ENCODE measurements around the gene CMTM3.

- TF ChIP-seq CTCF (conservative IDR thresholded peaks at IDR 0.05; ENCODE audit: low read depth, low read length) (no peak), RAD21 (IDR thresholded peaks at IDR 0.05; ENCODE audit: low read length) (no peak), MAFK (IDR thresholded peaks at IDR 0.05; ENCODE audit: low read depth, low read length) (no peak), CHD1 (IDR thresholded peaks at IDR 0.05; ENCODE audit: low read depth, low read length) (no peak), POLR2A (IDR thresholded peaks at IDR 0.05; ENCODE audit: low read depth, low read length) (no peak), ELK1 (IDR thresholded peaks at IDR 0.05; ENCODE audit: borderline replicate concordance, low read depth, low read length) (no peak), CEBPB (IDR thresholded peaks at IDR 0.05; ENCODE audit: low read depth, low read length) (no peak), MXI1 (IDR thresholded peaks at IDR 0.05; ENCODE audit: borderline replicate concordance, low read depth, low read length) (no peak), RCOR1 (IDR thresholded peaks at IDR 0.05; ENCODE audit: insufficient replicate concordance, low read length) (no peak), USF2 (IDR thresholded peaks at IDR 0.05; ENCODE audit: low read depth, low read length) (no peak), BHLHE40 (IDR thresholded peaks at IDR 0.05; ENCODE audit: low read depth, low read length) (no peak)
These were observed 36.9 kb downstream of the CMTM3 start for GRCh38 chr16:66641387-66641786.
